GM12872 (cell line): Measurements from ENCODE around the gene GNAL.

Experiments used
- CTCF ChIP-seq: IDR thresholded peaks from 3 replicates; pipeline ENCODE4 v1.5.1; 2011; ENCODE audit warnings: low read depth, mild to moderate bottlenecking, low read length, moderate library complexity; ENCODE audit not compliant: insufficient read depth

The GNAL gene

GRCh38 chr18:11932393-11932792 lies 243.3 kb downstream of the GNAL start:
- TF ChIP-seq CTCF: no peak
